Hepatocyte (in vitro differentiated cells): Measurements from ENCODE around the gene P2RY10.

Experiments
- EZH2 ChIP-seq: fragments of 200-600 bp; sonication (generic); IDR thresholded peaks from 2 replicates; pipeline ENCODE4 v1.6.1; 2016; ENCODE audit warnings: antibody characterized with exemption, mild to moderate bottlenecking, borderline replicate concordance
- TF ChIP-seq, protein P1 (sequence below): fragments of 200-600 bp; sonication (generic); IDR thresholded peaks from 2 replicates; pipeline ENCODE4 v1.5.1; 2016; ENCODE audit warnings: antibody characterized with exemption, mild to moderate bottlenecking; ENCODE audit not compliant: poor library complexity

- TF ChIP-seq, protein P1, sequence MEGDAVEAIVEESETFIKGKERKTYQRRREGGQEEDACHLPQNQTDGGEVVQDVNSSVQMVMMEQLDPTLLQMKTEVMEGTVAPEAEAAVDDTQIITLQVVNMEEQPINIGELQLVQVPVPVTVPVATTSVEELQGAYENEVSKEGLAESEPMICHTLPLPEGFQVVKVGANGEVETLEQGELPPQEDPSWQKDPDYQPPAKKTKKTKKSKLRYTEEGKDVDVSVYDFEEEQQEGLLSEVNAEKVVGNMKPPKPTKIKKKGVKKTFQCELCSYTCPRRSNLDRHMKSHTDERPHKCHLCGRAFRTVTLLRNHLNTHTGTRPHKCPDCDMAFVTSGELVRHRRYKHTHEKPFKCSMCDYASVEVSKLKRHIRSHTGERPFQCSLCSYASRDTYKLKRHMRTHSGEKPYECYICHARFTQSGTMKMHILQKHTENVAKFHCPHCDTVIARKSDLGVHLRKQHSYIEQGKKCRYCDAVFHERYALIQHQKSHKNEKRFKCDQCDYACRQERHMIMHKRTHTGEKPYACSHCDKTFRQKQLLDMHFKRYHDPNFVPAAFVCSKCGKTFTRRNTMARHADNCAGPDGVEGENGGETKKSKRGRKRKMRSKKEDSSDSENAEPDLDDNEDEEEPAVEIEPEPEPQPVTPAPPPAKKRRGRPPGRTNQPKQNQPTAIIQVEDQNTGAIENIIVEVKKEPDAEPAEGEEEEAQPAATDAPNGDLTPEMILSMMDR = no peak
- TF ChIP-seq EZH2 = no peak
These were observed 12.6 kb downstream of the P2RY10 start for GRCh38 chrX:78957768-78958130.
